Ammon's horn (tissue), 1 donor: ENCODE measurements around the gene HIPK3.

Source experiments
- DNase-seq: peaks from one replicate; pipeline ENCODE4 v3.0.0-alpha.2; 2016; ENCODE audit warnings: low spot score

HIPK3 gene

GRCh38 chr11:33390944-33391892 lies 134.0 kb downstream of the HIPK3 start:
- DNase-seq, result no peak

- DNase-seq, result no peak
Measured at GRCh38 chr11:33391893-33392251, 134.7 kb downstream of the HIPK3 start.

GRCh38 chr11:33394431-33395109 lies 137.4 kb downstream of the HIPK3 start:
- no peak for DNase-seq

- no peak for DNase-seq
Measured at GRCh38 chr11:33396361-33396760, 139.2 kb downstream of the HIPK3 start.

GRCh38 chr11:33399421-33399820 lies 142.2 kb downstream of the HIPK3 start:
- DNase-seq, result no peak

- no peak for DNase-seq
Measured at GRCh38 chr11:33402066-33402465, 144.9 kb downstream of the HIPK3 start.

- DNase-seq, result no peak
Measured at GRCh38 chr11:33403344-33403743, 146.2 kb downstream of the HIPK3 start.

GRCh38 chr11:33405834-33406602 lies 148.8 kb downstream of the HIPK3 start:
- no peak for DNase-seq
